H1 (cell line): Measurements from ENCODE around the gene CLCNKB. TPM values are rescaled to one million over a fixed set of nuclear protein-coding genes. Genes with fewer than 3 reads are reported as not detected.

Experiments used
- CTCF ChIA-PET: fragments of 300-600 bp; sonication (Branson Sonifier 250); formaldehyde crosslinking; loops from one replicate; lab custom pipeline; 2021; ENCODE audit not compliant: partially characterized antibody; lab: Charles Lee
- POLR2A ChIA-PET: fragments of 300-600 bp; sonication (Branson Sonifier 250); formaldehyde crosslinking; loops from one replicate; lab custom pipeline; 2021; ENCODE audit warnings: inconsistent platforms; ENCODE audit not compliant: partially characterized antibody; lab: Charles Lee
- DNase-seq, 2 experiments: peaks; one replicate each; pipeline versions ENCODE4 v3.0.0 to v3.0.0-alpha.2; 2010 to 2022; ENCODE audit warnings: low spot score in 2 of 2, low read depth in 1 of 2, mixed read lengths in 1 of 2
- FAIRE-seq: peaks from 2 replicates; lab custom pipeline; 2011; peaks lifted over from hg19 to GRCh38; lab: Jason Lieb, UNC
- H2AFZ ChIP-seq: 2 replicates; pipeline ENCODE4 v1.8.1; 2012; ENCODE audit warnings: low read length, inconsistent platforms
- H2AK5ac ChIP-seq: 2 replicates; pipeline ENCODE4 v1.6.1; 2013; ENCODE audit warnings: low read depth, low read length
- H2BK120ac ChIP-seq: replicated peaks from 2 replicates; pipeline ENCODE3; 2013; ENCODE audit warnings: low read depth, low read length, inconsistent platforms
- H2BK12ac ChIP-seq: 2 replicates; pipeline ENCODE4 v1.6.1; 2013; ENCODE audit warnings: low read depth, low read length
- H2BK15ac ChIP-seq: 2 replicates; pipeline ENCODE4 v1.6.1; 2013; ENCODE audit warnings: low read length
- H2BK20ac ChIP-seq: 2 replicates; pipeline ENCODE4 v1.6.1; 2013; ENCODE audit warnings: low read length
- H2BK5ac ChIP-seq: 2 replicates; pipeline ENCODE4 v1.6.1; 2013; ENCODE audit warnings: low read depth, low read length
- H3K14ac ChIP-seq: 2 replicates; pipeline ENCODE4 v1.6.1; 2013; ENCODE audit warnings: inconsistent platforms; ENCODE audit not compliant: insufficient read length
- H3K18ac ChIP-seq: 2 replicates; pipeline ENCODE4 v1.6.1; 2013; ENCODE audit warnings: low read length; ENCODE audit errors: extremely low read depth
- H3K23ac ChIP-seq: 2 replicates; pipeline ENCODE4 v1.6.1; 2013; ENCODE audit warnings: inconsistent platforms; ENCODE audit not compliant: insufficient read length
- H3K23me2 ChIP-seq: 2 replicates; pipeline ENCODE4 v1.6.1; 2013; ENCODE audit warnings: low read depth, low read length
- H3K27ac ChIP-seq: 2 replicates; pipeline ENCODE4 v1.6.1; 2011; ENCODE audit warnings: low read depth, low read length, inconsistent platforms
- H3K27me3 ChIP-seq, 4 experiments: replicated peaks in 1 of 4; 1 replicate in 1 of 4; 2 replicates in 3 of 4; pipeline versions ENCODE4 v1.6.1 to v1.8.1; 2011 to 2013; ENCODE audit warnings: low read length in 3 of 4, mild to moderate bottlenecking in 3 of 4, inconsistent platforms in 2 of 4, mixed read lengths in 2 of 4, moderate library complexity in 1 of 4; ENCODE audit not compliant: control insufficient read depth in 3 of 4, insufficient read depth in 3 of 4; ENCODE audit errors: extremely low read depth in 1 of 4
- H3K36me3 ChIP-seq, 4 experiments: 2 replicates each; pipeline versions ENCODE4 v1.6.1 to v1.8.1; 2011 to 2013; ENCODE audit warnings: mild to moderate bottlenecking in 4 of 4, low read length in 3 of 4, moderate library complexity in 2 of 4, control low read depth in 1 of 4, inconsistent platforms in 1 of 4; ENCODE audit not compliant: insufficient read depth in 4 of 4, control insufficient read depth in 2 of 4
- H3K4ac ChIP-seq: replicated peaks from 2 replicates; pipeline ENCODE3; 2013; ENCODE audit warnings: low read length, low read depth, mixed read lengths, inconsistent platforms; ENCODE audit not compliant: insufficient read length
- H3K4me1 ChIP-seq, 4 experiments: replicated peaks in 1 of 4; 1 replicate in 1 of 4; 2 replicates in 3 of 4; pipeline versions ENCODE4 v1.6.1 to v1.8.1; 2011 to 2013; ENCODE audit warnings: low read length in 3 of 4, inconsistent platforms in 2 of 4, mixed read lengths in 1 of 4; ENCODE audit not compliant: insufficient read depth in 4 of 4, control insufficient read depth in 3 of 4
- H3K4me2 ChIP-seq, 2 experiments: 2 replicates each; pipeline versions ENCODE4 v1.6.1 to v1.8.1; 2011 to 2013; ENCODE audit warnings: low read depth in 2 of 2, low read length in 2 of 2, control low read depth in 1 of 2, inconsistent platforms in 1 of 2, mild to moderate bottlenecking in 1 of 2; ENCODE audit not compliant: insufficient read depth in 1 of 2
- H3K4me3 ChIP-seq, 4 experiments: fragments of 200-600, 300-600 bp in 1 of 4; sonication (generic), shearing (Covaris generic), sonication (Bioruptor Twin) in 1 of 4; 2 replicates each; pipeline versions ENCODE4 v1.5.1 to v1.8.1; 2011 to 2016; ENCODE audit warnings: low read length in 4 of 4, low read depth in 3 of 4, control low read depth in 2 of 4, inconsistent platforms in 2 of 4, mild to moderate bottlenecking in 2 of 4, mixed read lengths in 1 of 4, moderate library complexity in 1 of 4; ENCODE audit not compliant: insufficient read depth in 2 of 4; ENCODE audit errors: extremely low read depth in 1 of 4
- H3K56ac ChIP-seq: replicated peaks from 2 replicates; pipeline ENCODE3; 2013; ENCODE audit warnings: low read depth, mild to moderate bottlenecking, mixed read lengths, low read length, inconsistent platforms; ENCODE audit not compliant: insufficient read length
- H3K79me1 ChIP-seq: 2 replicates; pipeline ENCODE4 v1.6.1; 2013; ENCODE audit warnings: low read depth, low read length, control low read depth
- H3K79me2 ChIP-seq, 2 experiments: 2 replicates each; pipeline versions ENCODE4 v1.6.1 to v1.8.1; 2012 to 2013; ENCODE audit warnings: low read length in 2 of 2, mild to moderate bottlenecking in 2 of 2, inconsistent platforms in 1 of 2; ENCODE audit not compliant: insufficient read depth in 2 of 2, control insufficient read depth in 1 of 2
- H3K9ac ChIP-seq, 4 experiments: replicated peaks in 1 of 4; 1 replicate in 1 of 4; 2 replicates in 3 of 4; pipeline versions ENCODE4 v1.6.1 to v1.8.1; 2011 to 2013; ENCODE audit warnings: low read depth in 3 of 4, low read length in 3 of 4, control low read depth in 2 of 4, mild to moderate bottlenecking in 2 of 4, moderate library complexity in 2 of 4, inconsistent platforms in 1 of 4; ENCODE audit errors: extremely low read depth in 1 of 4
- H3K9me3 ChIP-seq, 2 experiments: 2 replicates each; pipeline versions ENCODE4 v1.6.1 to v1.8.1; 2012 to 2013; ENCODE audit warnings: mild to moderate bottlenecking in 2 of 2, moderate library complexity in 2 of 2, control low read depth in 1 of 2, inconsistent platforms in 1 of 2, low read depth in 1 of 2, low read length in 1 of 2, mixed read lengths in 1 of 2; ENCODE audit not compliant: insufficient read depth in 2 of 2
- H4K20me1 ChIP-seq, 2 experiments: replicated peaks in 1 of 2; 2 replicates each; pipeline versions ENCODE3 to v1.8.1; 2011 to 2013; ENCODE audit warnings: inconsistent platforms in 2 of 2, low read length in 2 of 2, mild to moderate bottlenecking in 1 of 2; ENCODE audit not compliant: insufficient read depth in 2 of 2, control insufficient read depth in 1 of 2
- H4K5ac ChIP-seq: 2 replicates; pipeline ENCODE4 v1.6.1; 2013; ENCODE audit warnings: low read length, low read depth, mixed read lengths, inconsistent platforms; ENCODE audit not compliant: insufficient read length
- H4K8ac ChIP-seq: 2 replicates; pipeline ENCODE4 v1.8.0; 2013; ENCODE audit warnings: mild to moderate bottlenecking, moderate library complexity, low read length, inconsistent platforms; ENCODE audit not compliant: insufficient read depth; ENCODE audit errors: extremely low read depth
- H4K91ac ChIP-seq: replicated peaks from 2 replicates; pipeline ENCODE3; 2013; ENCODE audit warnings: low read length, mixed read lengths, inconsistent platforms; ENCODE audit not compliant: insufficient read length
- ATF2 ChIP-seq: IDR thresholded peaks from 2 replicates; pipeline ENCODE4 v1.6.1; 2012; ENCODE audit warnings: low read length, inconsistent platforms
- CREB1 ChIP-seq: IDR thresholded peaks from 2 replicates; pipeline ENCODE4 v1.6.1; 2012; ENCODE audit warnings: inconsistent platforms
- CTBP2 ChIP-seq: IDR thresholded peaks from 2 replicates; pipeline ENCODE4 v1.7.0; 2011; ENCODE audit warnings: borderline replicate concordance, mild to moderate bottlenecking, moderate library complexity, mixed read lengths, low read length; ENCODE audit not compliant: insufficient read depth, insufficient read length
- KDM4A ChIP-seq: IDR thresholded peaks from one replicate; pipeline ENCODE4 v1.7.1; 2012; ENCODE audit warnings: low read depth, mild to moderate bottlenecking, moderate library complexity, low read length, inconsistent platforms; ENCODE audit not compliant: severe bottlenecking
- KDM5A ChIP-seq: fragments of 200-600 bp; IDR thresholded peaks from 2 replicates; pipeline ENCODE4 v1.7.1; 2012; ENCODE audit warnings: mild to moderate bottlenecking, low read length, inconsistent platforms, mixed read lengths
- NRF1 ChIP-seq: IDR thresholded peaks from 2 replicates; pipeline ENCODE4 v1.6.1; 2011; ENCODE audit warnings: mild to moderate bottlenecking, low read depth, low read length, improper control_type of control experiment
- SIN3A ChIP-seq, 2 experiments: IDR thresholded peaks in 1 of 2; conservative IDR thresholded peaks in 1 of 2; 2 replicates each; pipeline ENCODE4 v1.6.1; 2011 to 2012; ENCODE audit warnings: low read length in 2 of 2, improper control_type of control experiment in 1 of 2, low read depth in 1 of 2, mild to moderate bottlenecking in 1 of 2
- SIX5 ChIP-seq: IDR thresholded peaks from 2 replicates; pipeline ENCODE4 v1.6.1; 2011; ENCODE audit warnings: mild to moderate bottlenecking, low read depth, low read length
- WGBS, 2 experiments: shearing (Covaris generic) in 1 of 2; methylation state at CpG; one replicate each; pipeline versions ENCODE4 v1.1.6 to v1.1.7; 2013 to 2015; ENCODE audit warnings: low lambda C conversion rate in 2 of 2, mixed read lengths in 2 of 2, inconsistent platforms in 1 of 2, low coverage in 1 of 2, missing lambda C conversion rate in 1 of 2; ENCODE audit not compliant: insufficient replicate concordance in 2 of 2, insufficient coverage in 1 of 2, insufficient read length in 1 of 2; ENCODE audit errors: extremely low coverage in 1 of 2, missing lambda C conversion rate in 1 of 2; 5-methylcytosine and 5-hydroxymethylcytosine counted together
- polyA plus RNA-seq, 7 experiments: library from polyadenylated mRNA; depleted of rRNA in 3 of 7; stranded (reverse) in 5 of 7; unstranded in 2 of 7; fragments of >200 nt in 5 of 7; fragments of 200-250 nt in 2 of 7; gene quantifications; 1 replicate in 5 of 7; 2 replicates in 1 of 7; 4 replicates in 1 of 7; pipeline versions ENCODE4 v1.2.1 to v1.2.3, GENCODE V29; 2011 to 2013; ENCODE audit warnings: missing spikeins in 2 of 7, mixed read lengths in 2 of 7
- total RNA-seq: library from RNA; stranded (reverse); fragmentation: NEBNext Ultra II Directional; extraction: Animal tissue kit (Norgen Biotek cat#: 25700); gene quantifications from 2 replicates; pipeline ENCODE4 v1.2.1, GENCODE V29; 2021
- TF ChIP-seq, protein P1 (sequence below): IDR thresholded peaks from 2 replicates; pipeline ENCODE4 v1.6.1; 2012; ENCODE audit warnings: inconsistent platforms

CLCNKB gene
- total and polyA plus RNA-seq, 2 of the 8 experiments (the other 6 are each of a cell fraction or from before 2014, with no cell fraction given), result 1.2 to 3.5 TPM

GRCh38 chr1:16072616-16073484 lies 29.3 kb downstream of the CLCNKB start:
- no peak overlapping the region for H3K27ac ChIP-seq
- H3K4me2 ChIP-seq, result peak overlapping the region; percentile 84 to 91
- no peaks in the 10 kb centered on the region for H3K36me3 ChIP-seq
- no peak overlapping the region for H3K14ac ChIP-seq
- no peak overlapping the region for H2AFZ ChIP-seq
- no peak overlapping the region for H3K9ac ChIP-seq
- 4% methylated on average over 15 of the region's 49 CpGs; no CpG with 5 or more reads in 1 of the 2 experiments for WGBS, 2 experiments
- H3K4me1 ChIP-seq, result peaks cover 2 to 19% (median 9%) of the 10 kb centered on the region in 4 experiments
- H3K27me3 ChIP-seq, result peaks cover 4 to 38% (median 30%) of the 10 kb centered on the region in 4 experiments
- H3K79me1 ChIP-seq, result no peaks in the 10 kb centered on the region
- H3K4me3 ChIP-seq, result peak overlapping the region; percentile 40 to 69 (median 40)
- H3K4ac ChIP-seq, result no peak overlapping the region
- no peak overlapping the region; the same call in 1 of the 2 replicates for H4K8ac ChIP-seq
- no peak overlapping the region for H4K91ac ChIP-seq
- no peak overlapping the region for H3K23ac ChIP-seq
- H2BK15ac ChIP-seq, result no peak overlapping the region
- no peak overlapping the region for H2AK5ac ChIP-seq
- no peak overlapping the region for H2BK120ac ChIP-seq
- 0 out of 2 replicates have a peak overlapping the region, but pooled peaks have one; percentile 90 for H2BK20ac ChIP-seq
- H2BK12ac ChIP-seq, result 0 out of 2 replicates have a peak overlapping the region, but pooled peaks have one; percentile 9
- POLR2A ChIA-PET, result interaction anchor here (0.6 to 1.8 kb wide), 11 partner anchors 9 to 299 kb away, joined by 3 to 4 read pairs (median 3); partner anchors contain the start of gene ARHGEF19
- no peak overlapping the region; the same call in 1 of the 2 replicates for H3K18ac ChIP-seq
- peaks cover 11% of the 10 kb centered on the region for H3K23me2 ChIP-seq
- H4K20me1 ChIP-seq, result peaks cover 0 to 10% of the 10 kb centered on the region in 2 experiments
- no peaks in the 10 kb centered on the region for H3K9me3 ChIP-seq
- no peaks in the 10 kb centered on the region for H3K79me2 ChIP-seq
- CTCF ChIA-PET, result interaction anchor here (0.9 to 21.9 kb wide), 16 partner anchors 10 to 196 kb away, joined by 3 to 569 read pairs (median 5); partner anchors contain the start of genes CLCNKB and EPHA2
- no peak overlapping the region for H3K56ac ChIP-seq
- no peak overlapping the region for H2BK5ac ChIP-seq
- DNase-seq (peak in 1 of 2 experiments; percentile 65), FAIRE-seq (no peak)
- no peak overlapping the region for H4K5ac ChIP-seq
- TF ChIP-seq NRF1, result no peak
- TF ChIP-seq SIX5, result no peak
- TF ChIP-seq, protein P1, sequence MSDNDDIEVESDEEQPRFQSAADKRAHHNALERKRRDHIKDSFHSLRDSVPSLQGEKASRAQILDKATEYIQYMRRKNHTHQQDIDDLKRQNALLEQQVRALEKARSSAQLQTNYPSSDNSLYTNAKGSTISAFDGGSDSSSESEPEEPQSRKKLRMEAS, result peak; percentile 76
- no peak for TF ChIP-seq KDM5A
- TF ChIP-seq ATF2, result no peak
- no peak for TF ChIP-seq CREB1
- TF ChIP-seq SIN3A (conservative IDR thresholded peaks at IDR 0.05 in 1 of 2, IDR thresholded peaks at IDR 0.05 in 1 of 2; ENCODE audit: low read depth in 1 of 2, low read length in 2 of 2), result no peak
- peak; percentile 49 for TF ChIP-seq KDM4A
- TF ChIP-seq CTBP2, result no peak
